ENCODE results near the gene PDK1. TPM values are rescaled to one million over a fixed set of nuclear protein-coding genes. Genes with fewer than 3 reads are reported as not detected.

The PDK1 gene
- total RNA-seq, 1 experiment from 2014 or later: 74.7 TPM

DNA sequence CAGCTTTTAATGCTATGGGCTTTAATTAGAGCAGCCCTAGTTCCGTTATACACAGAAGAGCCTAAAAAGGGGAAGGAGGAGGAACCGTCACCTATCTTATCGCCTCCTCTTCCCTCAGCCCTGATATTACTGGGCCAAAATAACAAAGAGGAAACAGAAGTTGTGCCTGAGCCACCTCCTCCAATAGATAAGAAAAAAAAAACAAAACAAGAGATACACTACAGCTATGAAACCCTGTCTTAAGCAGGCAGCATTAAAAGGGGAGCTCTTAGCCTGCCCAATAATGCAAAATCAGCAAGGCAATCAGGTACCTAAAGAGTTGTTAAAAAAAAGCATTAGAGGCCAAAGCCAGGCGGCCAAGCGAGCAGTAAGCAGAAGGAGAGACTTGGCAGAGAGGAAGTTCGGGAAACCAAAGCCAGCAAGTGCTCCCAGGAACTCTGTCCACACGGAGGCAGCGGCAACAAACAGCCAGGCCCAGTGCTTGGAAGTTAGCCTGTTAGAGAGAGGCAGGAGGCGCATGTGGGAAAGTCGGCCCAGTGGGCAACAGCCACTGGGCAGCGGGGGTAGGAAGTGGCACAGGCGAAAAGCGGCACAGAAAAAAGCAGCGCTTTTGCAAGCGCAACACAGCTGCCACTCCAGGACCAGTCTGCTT lies 41.8 kb upstream of the PDK1 start:
- Histone ChIP-seq H3K56ac (ENCODE audit: insufficient read length, low read depth, low read length) (no peak overlapping the region), H2BK120ac (ENCODE audit: low read depth, low read length, poor library complexity, severe bottlenecking) (no peak overlapping the region), H3K23me2 (ENCODE audit: insufficient read length, low read depth, low read length, poor library complexity, severe bottlenecking) (no peaks in the 10 kb centered on the region), H3K27me3 (ENCODE audit: insufficient read depth, low read length) (no peaks in the 10 kb centered on the region), H2BK20ac (ENCODE audit: low read depth, low read length, poor library complexity, severe bottlenecking) (no peak overlapping the region), H3K4me2 (ENCODE audit: insufficient read depth, insufficient read length, low read length) (no peak overlapping the region), H4K5ac (ENCODE audit: insufficient read length, low read depth, low read length) (no peak overlapping the region), H4K20me1 (ENCODE audit: control insufficient read depth, insufficient read depth, insufficient read length) (no peaks in the 10 kb centered on the region), H3K14ac (ENCODE audit: insufficient read depth, low read length) (no peak overlapping the region), H3K27ac (ENCODE audit: insufficient read length, low read depth, low read length) (no peak overlapping the region), H3K79me1 (ENCODE audit: insufficient read depth, low read depth, low read length, poor library complexity, severe bottlenecking) (no peaks in the 10 kb centered on the region), H2BK15ac (ENCODE audit: low read depth, low read length) (no peak overlapping the region), H3K79me2 (ENCODE audit: insufficient read depth, low read length) (no peaks in the 10 kb centered on the region), H4K91ac (ENCODE audit: insufficient read length, low read depth, low read length) (no peak overlapping the region), H3T11ph (ENCODE audit: low read length) (no peak overlapping the region), H4K8ac (replicated peaks; ENCODE audit: insufficient read length, low read depth, low read length) (no peak overlapping the region), H3K4me1 (ENCODE audit: insufficient read depth, low read length) (no peaks in the 10 kb centered on the region), H3K9me3 (ENCODE audit: control insufficient read depth, low read depth, low read length) (peaks cover 35% of the 10 kb centered on the region), H3K4ac (ENCODE audit: low read depth, low read length) (no peak overlapping the region), H3K23ac (ENCODE audit: insufficient read length, low read depth, low read length) (no peak overlapping the region), H2BK12ac (ENCODE audit: insufficient read length, low read depth, low read length) (no peak overlapping the region), H2AFZ (ENCODE audit: low read length) (no peak overlapping the region), H3K9ac (ENCODE audit: extremely low read depth, insufficient read length, low read length) (no peak overlapping the region), H2BK5ac (ENCODE audit: insufficient read length, low read length) (no peak overlapping the region), H3K18ac (ENCODE audit: insufficient read length, low read depth, low read length) (no peak overlapping the region), H2AK5ac (ENCODE audit: insufficient read length, low read length) (no peak overlapping the region)
- Mint-ChIP-seq H3K27me3 (ENCODE audit: low read depth) (no peaks in the 10 kb centered on the region), H3K27ac (peak overlapping the region in 2 of 3 experiments; percentile 83 to 89; a peak in 4 of 7 replicates), H3K36me3 (ENCODE audit: insufficient read depth in 1 of 3, low read depth in 3 of 3) (peaks cover 39 to 57% (median 43%) of the 10 kb centered on the region in 3 experiments), H3K9me3 (peaks cover 38 to 44% of the 10 kb centered on the region in 2 experiments), H3K4me3 (no peak overlapping the region), H3K4me1 (peaks cover 6 to 13% of the 10 kb centered on the region in 2 experiments)
- no CpG with 5 or more reads among the region's 15 CpGs for WGBS (ENCODE audit: extremely low coverage, insufficient read length, low lambda C conversion rate)
- TF ChIP-seq CTCF (conservative IDR thresholded peaks at IDR 0.05): 0 out of 3 replicates have a peak, but pooled peaks have one; percentile 13
- peak; percentile 46 for DNase-seq
